Testis (tissue), 3 donors: ENCODE measurements around the gene SETD2. TPM values are rescaled to one million over a fixed set of nuclear protein-coding genes. Genes with fewer than 3 reads are reported as not detected.

ENCODE experiments used
- DNase-seq: peaks from one replicate; pipeline ENCODE4 v3.0.0-alpha.2; 2019
- H3K27ac ChIP-seq, 2 donors: fragments of 200-600 bp; sonication (generic); one replicate each; pipeline ENCODE4 v1.5.1; 2019
- H3K27me3 ChIP-seq: fragments of 200-600 bp; sonication (generic); one replicate; pipeline ENCODE4 v1.5.1; 2019
- H3K36me3 ChIP-seq: fragments of 200-600 bp; sonication (generic); one replicate; pipeline ENCODE4 v1.5.1; 2017; ENCODE audit warnings: low read depth; ENCODE audit errors: missing control alignments
- H3K4me1 ChIP-seq: fragments of 200-600 bp; sonication (generic); one replicate; pipeline ENCODE4 v1.5.1; 2019
- H3K4me3 ChIP-seq, 2 donors: fragments of 200-600 bp; sonication (generic); one replicate each; pipeline ENCODE4 v1.5.1; 2017 to 2019
- H3K9me3 ChIP-seq: fragments of 200-600 bp; sonication (generic); one replicate; pipeline ENCODE4 v1.5.1; 2017
- POLR2A ChIP-seq: fragments of 450-650 bp; IDR thresholded peaks from one replicate; pipeline ENCODE4 v1.6.1; 2017; ENCODE audit warnings: antibody characterized with exemption, mild to moderate bottlenecking, moderate library complexity
- WGBS, 2 donors: methylation state at CpG; one replicate each; pipeline ENCODE4 v1.1.5; 2018; 5-methylcytosine and 5-hydroxymethylcytosine counted together
- intact Hi-C: fragments of 100-400 bp; cut with DNase I; formaldehyde crosslinking; loops from one replicate; pipeline ENCODE4 v1.15.1; 2023; ENCODE audit warnings: low total_unique reads
- polyA plus RNA-seq: library from polyadenylated mRNA; stranded (reverse); fragments of 350-450 nt; fragmentation: Illumina TruSeq; extraction: RNeasy Lipid Tissue Mini Kit (QIAGEN cat#74804); gene quantifications from one replicate; pipeline ENCODE4 v1.2.3, GENCODE V29; 2014; ENCODE audit warnings: low read depth, low replicate concordance; ENCODE audit not compliant: insufficient read depth
- total RNA-seq, 2 donors: library from RNA; depleted of rRNA; stranded (reverse); fragments of >200 nt; gene quantifications; one replicate each; pipeline ENCODE4 v1.2.3, GENCODE V29; 2016
- TF ChIP-seq, protein P1 (sequence below), 3 experiments: fragments of 450-650 bp in 2 of 3; fragments of 200-600 bp in 1 of 3; sonication (generic) in 1 of 3; IDR thresholded peaks; one replicate each; pipeline ENCODE4 v1.5.1; 2016 to 2019; ENCODE audit warnings: antibody characterized with exemption in 3 of 3, mild to moderate bottlenecking in 2 of 3, moderate library complexity in 1 of 3

Gene SETD2
- total and polyA plus RNA-seq, 3 donors from 2014 or later = 37.1 to 95.2 (median 76.7) TPM

DNA sequence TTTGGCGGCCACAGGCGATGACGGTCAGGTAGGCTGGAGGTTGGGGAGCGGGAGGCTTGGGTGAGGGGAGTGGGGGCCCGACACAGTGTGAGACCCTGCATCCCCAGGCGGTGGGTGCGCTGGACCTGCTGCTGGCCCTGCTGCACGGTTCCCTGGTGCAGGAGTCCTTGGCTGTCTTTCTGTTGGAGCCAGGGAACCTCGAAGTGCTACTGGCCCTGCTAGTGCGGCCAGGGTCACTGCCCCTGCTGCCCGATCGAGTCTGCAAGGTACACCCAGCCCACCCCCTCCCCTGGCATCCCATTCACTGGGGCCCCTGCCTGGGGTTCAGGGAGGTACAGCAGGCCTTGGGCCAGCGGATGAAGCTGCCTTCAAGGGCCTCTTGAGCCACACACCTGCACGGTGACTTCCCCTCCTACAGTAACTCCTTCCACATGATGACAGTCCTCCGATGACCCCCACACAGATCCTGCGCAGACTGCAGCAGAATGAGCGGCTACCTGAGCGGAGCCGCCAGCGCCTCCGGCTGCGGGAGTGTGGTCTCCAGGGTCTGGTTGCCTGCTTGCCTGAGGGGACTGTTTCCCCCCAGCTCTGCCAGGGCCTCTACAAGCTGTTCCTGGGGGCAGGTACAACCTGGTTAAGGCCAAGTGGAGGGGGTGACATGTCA is 164.9 kb downstream of the SETD2 start:
- H3K27ac ChIP-seq = no peak overlapping the region
- H3K4me3 ChIP-seq = no peak overlapping the region
- intact Hi-C loops = loop anchor here (5.0 kb wide), 1 partner anchor 77 kb away; no protein-coding TSS in a partner anchor
- no peaks in the 10 kb centered on the region for H3K36me3 ChIP-seq
- 90 to 94% methylated on average over 10 to 21 of the region's 22 CpGs for WGBS, 2 donors
- H3K4me1 ChIP-seq = no peaks in the 10 kb centered on the region
- TF ChIP-seq, protein P1, sequence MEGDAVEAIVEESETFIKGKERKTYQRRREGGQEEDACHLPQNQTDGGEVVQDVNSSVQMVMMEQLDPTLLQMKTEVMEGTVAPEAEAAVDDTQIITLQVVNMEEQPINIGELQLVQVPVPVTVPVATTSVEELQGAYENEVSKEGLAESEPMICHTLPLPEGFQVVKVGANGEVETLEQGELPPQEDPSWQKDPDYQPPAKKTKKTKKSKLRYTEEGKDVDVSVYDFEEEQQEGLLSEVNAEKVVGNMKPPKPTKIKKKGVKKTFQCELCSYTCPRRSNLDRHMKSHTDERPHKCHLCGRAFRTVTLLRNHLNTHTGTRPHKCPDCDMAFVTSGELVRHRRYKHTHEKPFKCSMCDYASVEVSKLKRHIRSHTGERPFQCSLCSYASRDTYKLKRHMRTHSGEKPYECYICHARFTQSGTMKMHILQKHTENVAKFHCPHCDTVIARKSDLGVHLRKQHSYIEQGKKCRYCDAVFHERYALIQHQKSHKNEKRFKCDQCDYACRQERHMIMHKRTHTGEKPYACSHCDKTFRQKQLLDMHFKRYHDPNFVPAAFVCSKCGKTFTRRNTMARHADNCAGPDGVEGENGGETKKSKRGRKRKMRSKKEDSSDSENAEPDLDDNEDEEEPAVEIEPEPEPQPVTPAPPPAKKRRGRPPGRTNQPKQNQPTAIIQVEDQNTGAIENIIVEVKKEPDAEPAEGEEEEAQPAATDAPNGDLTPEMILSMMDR (IDR thresholded peaks at IDR 0.05) = no peak
- no peak for TF ChIP-seq POLR2A
- no peaks in the 10 kb centered on the region for H3K9me3 ChIP-seq
- H3K27me3 ChIP-seq = no peaks in the 10 kb centered on the region
- no peak for DNase-seq

DNA sequence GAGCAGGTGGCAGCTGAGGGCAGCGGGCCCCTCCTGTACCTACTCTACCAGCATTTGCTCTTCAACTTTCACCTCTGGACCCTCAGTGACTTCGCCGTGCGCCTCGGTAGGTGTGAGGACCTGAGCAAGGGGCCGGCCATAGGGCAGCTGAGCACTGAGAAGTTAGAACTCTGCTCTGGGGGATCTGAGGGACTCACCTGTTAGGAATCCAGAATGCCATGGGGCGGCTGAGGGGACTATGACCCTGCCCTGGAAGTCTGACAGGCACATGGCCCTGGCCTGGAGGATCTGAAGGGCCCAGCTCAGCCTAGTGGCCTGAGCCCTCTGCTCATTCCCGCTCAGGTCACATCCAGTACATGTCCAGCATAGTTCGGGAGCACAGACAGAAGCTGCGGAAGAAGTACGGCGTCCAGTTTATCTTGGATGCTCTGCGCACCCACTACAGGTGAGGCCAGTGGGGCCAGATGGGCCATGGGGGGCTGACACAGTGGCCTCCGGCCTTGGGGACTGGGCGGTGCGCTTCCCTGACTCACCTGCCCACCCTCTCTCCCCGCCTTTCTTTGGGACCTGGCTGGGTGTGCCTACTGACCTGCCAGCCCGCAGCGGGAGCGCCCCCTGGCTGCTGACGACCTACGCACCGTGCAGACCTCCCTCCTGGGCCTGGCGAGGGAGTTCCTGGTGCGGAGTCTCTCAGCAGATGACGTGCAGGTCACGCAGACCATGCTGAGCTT is 165.6 kb downstream of the SETD2 start:
- Histone ChIP-seq H3K9me3 (no peaks in the 10 kb centered on the region), H3K4me3 (no peak overlapping the region), H3K27me3 (no peaks in the 10 kb centered on the region), H3K36me3 (no peaks in the 10 kb centered on the region), H3K4me1 (no peaks in the 10 kb centered on the region), H3K27ac (no peak overlapping the region)
- intact Hi-C loops = loop anchor here (5.0 kb wide), 1 partner anchor 76 kb away; no protein-coding TSS in a partner anchor
- DNase-seq = peak; percentile 85
- no peak for TF ChIP-seq POLR2A
- TF ChIP-seq, protein P1 (IDR thresholded peaks at IDR 0.05) = peak; percentile 68 to 86 (median 73)
- 70 to 74% methylated on average over 17 to 27 of the region's 27 CpGs for WGBS, 2 donors

DNA sequence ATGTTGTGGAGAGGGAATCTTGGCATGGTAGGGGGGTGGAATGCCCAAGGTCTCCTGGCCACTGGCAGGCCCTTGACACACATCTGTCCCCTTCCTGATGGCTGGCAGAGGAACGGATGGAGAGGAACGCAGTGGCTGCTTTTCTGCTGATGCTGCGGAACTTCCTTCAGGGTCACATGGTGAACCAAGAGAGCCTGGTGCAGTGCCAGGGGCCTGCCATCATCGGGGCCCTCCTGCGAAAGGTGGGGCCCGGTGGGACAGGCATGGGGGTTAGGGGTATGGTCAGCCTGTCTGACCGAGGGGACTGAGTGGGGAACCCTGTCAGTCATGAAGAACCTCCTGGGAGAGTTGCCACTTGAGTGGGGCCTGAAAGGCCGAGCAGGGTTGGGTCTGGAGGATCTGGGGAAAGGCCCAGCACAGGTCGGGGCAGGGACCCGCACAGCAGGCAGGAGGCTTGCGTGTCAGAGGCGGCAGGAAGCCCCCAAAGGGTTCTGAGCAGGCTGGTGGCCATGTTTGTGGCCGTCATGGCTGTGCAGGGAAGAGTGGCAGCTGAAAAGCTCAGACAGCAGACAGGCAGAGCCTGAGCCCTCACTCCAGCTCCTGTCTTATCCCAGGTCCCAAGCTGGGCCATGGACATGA is 166.3 kb downstream of the SETD2 start:
- Histone ChIP-seq H3K9me3 (no peaks in the 10 kb centered on the region), H3K36me3 (no peaks in the 10 kb centered on the region)
- intact Hi-C loops = loop anchor here (5.0 kb wide), 1 partner anchor 75 kb away; no protein-coding TSS in a partner anchor

DNA sequence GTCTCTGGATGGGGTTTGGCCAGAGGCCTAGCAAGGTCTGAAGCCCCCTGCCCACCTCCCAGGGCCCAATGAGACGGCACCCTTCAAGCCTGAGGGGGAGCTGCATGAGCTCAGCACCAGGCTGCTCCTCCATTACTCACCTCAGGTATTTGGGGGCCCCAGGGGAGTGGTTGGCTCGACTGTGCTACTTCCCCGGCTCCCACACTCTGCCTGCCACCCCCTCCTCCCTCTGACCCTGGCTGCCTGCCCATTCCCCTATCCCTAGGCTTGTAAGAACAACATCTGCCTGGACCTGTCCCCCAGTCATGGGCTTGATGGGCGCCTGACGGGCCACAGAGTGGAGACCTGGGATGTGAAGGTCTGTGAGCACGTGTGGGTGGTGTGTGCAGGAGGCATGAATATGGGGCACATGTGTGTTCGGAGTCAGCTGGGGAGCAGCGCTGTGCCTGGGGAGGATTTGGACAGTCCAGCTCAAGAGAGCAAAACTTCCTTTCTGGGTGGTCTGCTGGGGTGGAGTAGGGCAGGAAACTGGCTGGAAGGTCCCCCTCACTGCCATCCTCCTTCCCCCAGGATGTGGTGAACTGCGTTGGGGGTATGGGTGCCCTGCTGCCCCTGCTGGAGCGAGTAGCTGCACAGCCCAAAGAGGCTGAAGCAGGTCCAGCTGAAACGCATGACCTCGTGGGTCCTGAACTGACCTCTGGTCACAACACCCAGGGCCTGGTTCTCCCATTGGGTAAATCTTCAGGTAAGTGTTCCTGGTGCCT is 167.0 kb downstream of the SETD2 start:
- Histone ChIP-seq H3K27me3 (no peaks in the 10 kb centered on the region), H3K4me3 (no peak overlapping the region), H3K27ac (no peak overlapping the region), H3K36me3 (no peaks in the 10 kb centered on the region), H3K4me1 (no peaks in the 10 kb centered on the region), H3K9me3 (no peaks in the 10 kb centered on the region)
- 77 to 84% methylated on average over 8 to 12 of the region's 12 CpGs for whole genome bisulfite sequencing, 2 donors
- intact Hi-C loops = loop anchor here (5.0 kb wide), 1 partner anchor 75 kb away; no protein-coding TSS in a partner anchor
- TF ChIP-seq, protein P1 (IDR thresholded peaks at IDR 0.05) = no peak
- TF ChIP-seq POLR2A = no peak
- no peak for DNase-seq

More for the DNA sequence above, 166.3 kb downstream of the SETD2 start:
- Histone ChIP-seq H3K27me3 (no peaks in the 10 kb centered on the region), H3K4me3 (no peak overlapping the region), H3K4me1 (no peaks in the 10 kb centered on the region), H3K27ac (no peak overlapping the region)
- WGBS, 2 donors = 84 to 87% methylated on average over 3 to 13 of the region's 13 CpGs
- TF ChIP-seq, protein P1 (IDR thresholded peaks at IDR 0.05) = no peak
- no peak for TF ChIP-seq POLR2A
- DNase-seq = no peak
